ENCODE data around the gene SLC8A1.

The SLC8A1 gene

DNA sequence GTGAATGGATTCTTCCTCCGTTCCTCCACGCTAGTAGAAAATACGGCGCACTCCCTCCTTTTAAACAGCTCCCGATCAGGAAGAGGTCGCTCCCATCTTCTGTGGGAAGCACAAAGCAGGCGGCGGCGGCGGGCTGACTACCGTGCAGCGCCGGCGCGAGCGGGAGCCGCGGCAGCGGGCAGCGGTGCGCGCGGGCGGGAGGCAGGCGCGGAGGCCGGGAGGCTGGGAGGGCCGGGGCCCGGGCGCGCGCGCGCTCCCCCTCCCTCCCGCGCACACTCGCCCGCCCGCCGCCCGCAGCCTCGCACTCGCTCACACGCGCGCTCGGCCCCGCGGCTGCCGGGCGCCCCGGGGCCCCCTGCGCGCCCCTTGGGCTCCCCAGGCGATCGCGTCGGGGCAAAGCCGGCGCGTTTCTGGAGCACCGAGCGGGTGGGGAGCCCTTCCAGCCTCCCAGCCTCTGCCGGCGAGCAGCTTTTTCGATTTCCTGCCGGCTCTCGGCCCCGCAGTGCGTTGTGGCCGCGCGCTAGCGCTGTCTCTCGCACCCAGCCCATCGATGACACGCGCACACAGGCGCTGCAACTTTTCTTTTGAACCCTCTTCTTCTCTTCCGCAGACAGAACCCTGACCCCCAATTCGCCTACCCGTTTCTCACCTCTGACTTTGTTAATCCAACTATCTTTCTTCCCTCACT lies at the start of gene SLC8A1:
TSS of gene SLC8A1 (minus strand) at position 173 of the 688 bp plus-strand sequence.
- no peak for DNase-seq

DNA sequence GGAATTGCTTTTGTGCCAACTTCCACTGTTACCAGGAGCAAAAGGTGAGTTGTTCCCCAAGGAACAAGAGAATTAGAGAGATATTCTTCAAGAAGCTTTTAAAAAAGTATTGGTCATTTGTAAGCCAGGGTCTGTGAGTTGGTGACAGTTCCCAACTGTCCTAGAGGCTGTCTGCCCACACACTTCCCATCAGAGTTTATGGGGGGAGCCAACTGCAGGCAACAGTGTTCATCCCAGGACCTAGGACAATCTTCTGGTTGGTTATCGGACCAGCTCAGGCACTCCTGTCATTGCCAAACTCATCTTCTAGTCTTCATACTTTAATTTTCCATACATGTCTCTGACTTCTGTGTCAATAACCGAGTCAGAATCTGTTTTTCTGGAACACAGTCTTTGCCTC lies 47.5 kb upstream of the SLC8A1 start:
- no peak for DNase-seq

DNA sequence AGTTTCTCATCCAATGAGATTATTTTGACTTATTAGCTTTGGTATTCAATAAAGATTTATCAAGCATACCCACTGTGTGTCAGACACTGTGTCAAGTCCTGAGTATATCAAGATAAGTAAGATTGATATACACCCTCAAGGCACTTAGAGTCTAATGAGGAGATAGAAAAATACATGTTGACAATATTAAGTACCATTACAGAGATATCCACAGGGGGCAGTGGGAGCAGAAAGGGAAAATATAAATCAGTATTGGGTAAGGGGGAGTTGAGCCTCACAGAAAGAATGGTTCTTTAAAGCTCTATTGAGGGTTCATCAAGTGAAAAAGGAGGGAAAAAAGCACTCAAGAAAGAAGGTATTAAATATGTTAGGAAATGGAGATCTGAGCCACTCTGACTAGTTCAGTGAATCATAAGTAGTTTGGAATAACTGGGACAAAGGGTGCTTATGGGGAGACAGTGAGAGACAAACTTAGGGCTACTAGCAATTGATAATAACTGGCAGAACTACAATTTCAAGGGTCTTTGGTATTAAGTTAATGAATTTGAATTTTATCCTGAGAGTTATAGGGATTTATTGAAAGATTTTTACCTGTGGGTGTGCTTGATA lies 45.5 kb upstream of the SLC8A1 start:
- no peak for DNase-seq

DNA sequence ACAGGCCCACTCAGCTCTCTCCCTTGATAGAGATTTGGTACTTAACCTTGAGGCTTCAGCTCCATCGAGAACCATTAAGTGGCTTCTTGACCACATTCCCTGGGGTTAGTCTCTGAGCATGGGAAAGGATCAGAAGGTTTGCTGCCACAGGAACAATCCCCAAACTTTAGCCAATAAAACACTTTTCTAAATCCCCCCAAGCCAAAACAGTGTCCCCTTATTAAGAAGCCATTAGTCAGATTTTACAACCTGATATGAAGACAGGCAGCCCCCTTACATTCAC lies 37.7 kb upstream of the SLC8A1 start:
- DNase-seq = no peak

DNA sequence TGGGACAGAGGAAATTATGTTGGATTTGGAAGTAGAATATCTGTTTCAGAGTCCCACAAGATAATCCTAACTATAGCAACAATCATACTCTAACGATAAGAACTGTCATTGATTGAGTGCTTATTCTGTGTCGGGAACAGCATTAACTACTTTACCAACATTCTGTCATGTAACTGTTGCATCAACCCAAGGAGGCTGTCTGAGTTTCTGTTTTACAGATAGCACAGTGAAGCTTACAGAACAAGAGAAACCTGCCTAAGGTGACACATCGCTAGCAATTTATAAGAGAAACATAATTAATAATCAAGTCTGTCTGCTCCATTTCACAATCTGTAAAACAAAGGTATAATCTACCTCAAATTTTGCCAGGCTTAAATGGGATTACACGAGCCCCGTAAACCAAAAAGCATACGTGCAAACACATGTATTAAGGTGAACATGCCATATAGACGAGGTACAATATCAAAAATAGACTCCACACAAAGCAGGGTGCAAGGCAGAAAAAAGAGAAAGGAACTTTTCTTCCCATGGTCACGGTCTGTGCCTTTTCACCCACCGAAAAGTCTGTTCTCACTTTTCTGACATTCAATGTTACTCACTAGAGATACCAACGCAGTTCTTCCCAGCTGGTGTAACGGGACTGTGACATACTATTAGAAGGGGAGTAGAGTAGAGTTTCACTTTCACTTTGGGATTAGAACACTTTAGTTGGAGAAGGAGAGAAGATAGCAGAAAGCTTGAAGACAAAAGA lies 37.2 kb upstream of the SLC8A1 start:
- DNase-seq = no peak

GRCh38 chr2:40488101-40488601 lies 36.3 kb upstream of the SLC8A1 start:
- DNase-seq = no peak

- peak in 1 of 2 donors; percentile 20 for DNase-seq
Observed at GRCh38 chr2:40487602-40488001, 35.7 kb upstream of the SLC8A1 start.

DNA sequence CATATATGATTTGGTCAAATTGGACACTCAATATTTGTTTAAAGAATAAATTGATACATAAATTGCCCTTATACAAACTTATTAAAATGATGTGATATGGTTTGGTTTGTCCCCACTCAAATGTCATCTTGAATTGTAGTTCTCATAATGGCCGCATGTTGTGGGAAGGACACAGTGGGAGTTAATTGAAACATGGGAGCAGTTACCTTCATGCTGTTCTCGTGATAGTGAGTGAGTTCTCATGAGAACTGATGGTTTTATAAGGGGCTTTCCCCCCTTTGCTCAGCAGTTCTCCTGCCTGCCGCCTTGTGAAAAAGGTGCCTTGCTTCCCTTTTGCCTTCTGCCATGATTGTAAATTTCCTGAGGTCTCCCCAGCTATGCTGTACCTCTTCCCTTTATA lies 34.0 kb upstream of the SLC8A1 start:
- DNase-seq = no peak

GRCh38 chr2:40485318-40485717 lies 33.4 kb upstream of the SLC8A1 start:
- DNase-seq = no peak

DNA sequence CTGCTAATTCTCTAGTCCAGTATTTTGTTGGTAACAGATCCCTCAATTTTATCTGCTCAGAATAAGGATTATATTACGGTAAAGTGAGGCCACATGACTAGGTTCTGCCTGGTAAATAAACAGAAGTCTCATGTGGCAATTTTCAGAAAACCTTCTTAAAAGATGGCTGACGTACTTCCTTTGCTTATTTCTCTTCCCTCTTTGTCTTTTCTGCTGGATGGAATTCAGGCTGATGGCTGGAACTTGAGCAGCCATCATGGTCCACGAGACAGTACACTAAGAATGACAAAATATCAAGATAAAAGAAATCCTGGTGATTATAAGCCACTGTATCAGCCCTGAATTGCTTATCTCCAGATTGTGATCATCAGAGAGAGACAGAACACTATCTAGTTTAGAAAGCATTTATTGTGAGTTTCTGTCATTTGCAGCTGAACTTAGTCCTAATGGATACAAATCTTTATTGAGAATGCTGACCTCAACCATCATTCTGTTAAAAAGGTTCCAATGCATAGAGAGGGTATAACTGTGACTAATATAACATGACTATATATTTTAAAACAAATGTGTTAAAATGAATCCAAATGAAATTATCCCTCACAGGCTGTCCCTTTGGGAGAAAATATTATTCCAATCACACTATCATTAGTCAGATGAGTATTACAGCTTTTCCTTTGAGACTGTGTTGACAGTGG lies 31.8 kb upstream of the SLC8A1 start:
- no peak for DNase-seq

DNA sequence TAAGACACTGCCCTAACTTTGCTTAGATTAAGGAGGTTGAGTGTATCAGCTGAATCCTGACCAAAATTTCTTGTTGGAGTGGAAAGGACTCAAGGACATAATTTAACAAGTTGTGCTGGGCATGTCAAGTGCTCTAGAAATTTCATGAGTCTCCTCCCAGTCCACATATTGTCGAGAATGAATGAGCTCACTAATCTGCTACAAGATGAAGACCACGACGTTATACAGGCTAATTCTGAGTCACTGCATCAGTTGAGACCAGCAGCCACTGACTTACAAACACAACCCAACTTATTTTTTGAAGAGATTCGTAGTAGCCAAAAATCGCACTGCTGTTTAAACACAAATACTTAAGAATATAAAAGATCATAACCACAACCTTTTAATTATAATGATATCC lies 28.7 kb upstream of the SLC8A1 start:
- DNase-seq = no peak

GRCh38 chr2:40480073-40480472 lies 28.2 kb upstream of the SLC8A1 start:
- no peak for DNase-seq

DNA sequence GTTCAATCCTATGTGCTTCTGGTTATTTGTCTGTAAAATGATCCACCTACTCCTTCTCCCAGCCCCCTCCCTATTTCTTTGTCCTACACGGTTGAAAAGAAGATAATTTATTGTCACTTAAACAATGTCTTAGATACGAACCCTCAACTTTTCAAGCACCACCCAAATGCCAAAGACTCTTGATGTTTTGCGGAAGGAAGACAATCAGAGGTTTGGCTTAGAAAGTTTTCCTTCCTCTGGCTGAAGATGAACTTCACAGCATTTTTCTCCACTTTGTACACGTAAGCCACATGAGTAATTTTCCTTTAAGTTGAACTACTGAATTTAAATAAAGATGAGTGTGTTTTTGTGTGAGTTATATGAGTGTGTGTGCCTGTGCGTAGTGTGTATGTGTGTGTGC lies 25.5 kb upstream of the SLC8A1 start:
- DNase-seq = no peak

- DNase-seq = no peak
Observed at GRCh38 chr2:40476436-40476835, 24.5 kb upstream of the SLC8A1 start.

GRCh38 chr2:40474306-40474705 lies 22.4 kb upstream of the SLC8A1 start:
- DNase-seq = no peak

DNA sequence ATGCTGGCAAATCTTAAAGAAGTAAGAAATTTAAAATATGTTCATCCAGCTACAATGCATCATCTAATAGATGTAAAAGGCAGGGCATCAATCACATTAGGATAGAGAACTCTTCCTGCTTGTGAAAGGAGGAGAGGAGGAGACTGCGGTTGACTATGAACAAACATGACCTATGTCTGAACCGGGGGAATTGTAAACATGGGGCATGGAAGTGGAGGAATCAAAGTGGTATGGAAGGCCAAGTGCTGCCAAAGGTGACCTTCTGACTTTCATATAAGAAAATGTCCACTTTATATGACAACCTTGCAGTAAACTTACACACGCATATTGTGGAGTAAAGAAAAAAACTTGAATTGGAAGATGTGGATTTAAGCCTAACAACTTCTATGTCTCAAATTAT lies 20.0 kb upstream of the SLC8A1 start:
- no peak for DNase-seq

DNA sequence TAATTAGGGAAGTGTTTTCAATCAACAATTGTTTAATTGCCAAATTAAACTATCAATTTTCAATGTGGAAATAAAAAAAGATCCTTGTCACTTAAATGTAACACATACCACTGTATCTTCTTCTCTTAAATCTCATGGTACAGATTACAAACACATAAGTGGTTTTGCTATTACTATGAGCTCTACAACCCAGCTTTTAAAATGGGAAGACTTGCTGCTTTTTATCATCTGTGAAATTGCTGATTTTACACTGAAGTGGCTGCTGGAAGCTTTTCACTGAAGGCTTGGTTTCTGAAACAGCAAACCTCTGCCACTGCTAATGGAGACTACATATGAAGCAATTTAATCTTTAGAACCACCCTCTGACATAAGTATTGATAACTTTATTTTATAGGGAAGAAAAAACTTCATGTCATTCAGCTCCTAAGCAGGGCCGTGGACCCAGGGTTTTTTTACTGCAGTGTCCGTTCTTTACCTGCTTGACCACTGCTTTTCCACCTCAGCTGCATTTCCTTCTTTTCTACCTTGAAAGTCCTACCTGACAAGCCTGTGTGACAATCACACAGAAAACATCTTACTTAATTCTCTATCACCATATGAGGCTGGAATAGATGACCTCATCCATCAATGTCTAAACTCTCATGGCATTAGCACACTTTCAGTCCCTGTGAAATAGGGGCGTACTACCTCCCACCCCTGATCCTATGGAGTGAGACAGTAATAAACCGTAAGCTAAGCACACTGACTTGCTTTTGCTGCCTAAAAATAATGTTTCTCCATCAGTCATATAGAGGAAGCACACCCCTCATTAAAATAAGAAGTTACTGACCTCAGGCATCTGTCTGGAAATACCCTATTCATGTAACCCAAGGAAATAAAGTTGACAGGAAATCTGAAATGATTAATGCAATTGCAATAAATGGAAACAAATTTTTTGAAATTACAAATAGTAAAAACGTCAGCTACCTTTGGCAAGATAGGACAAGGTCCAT lies 19.2 kb upstream of the SLC8A1 start:
- DNase-seq = no peak

- no peak for DNase-seq
Observed at GRCh38 chr2:40466935-40467572, 15.2 kb upstream of the SLC8A1 start.

DNA sequence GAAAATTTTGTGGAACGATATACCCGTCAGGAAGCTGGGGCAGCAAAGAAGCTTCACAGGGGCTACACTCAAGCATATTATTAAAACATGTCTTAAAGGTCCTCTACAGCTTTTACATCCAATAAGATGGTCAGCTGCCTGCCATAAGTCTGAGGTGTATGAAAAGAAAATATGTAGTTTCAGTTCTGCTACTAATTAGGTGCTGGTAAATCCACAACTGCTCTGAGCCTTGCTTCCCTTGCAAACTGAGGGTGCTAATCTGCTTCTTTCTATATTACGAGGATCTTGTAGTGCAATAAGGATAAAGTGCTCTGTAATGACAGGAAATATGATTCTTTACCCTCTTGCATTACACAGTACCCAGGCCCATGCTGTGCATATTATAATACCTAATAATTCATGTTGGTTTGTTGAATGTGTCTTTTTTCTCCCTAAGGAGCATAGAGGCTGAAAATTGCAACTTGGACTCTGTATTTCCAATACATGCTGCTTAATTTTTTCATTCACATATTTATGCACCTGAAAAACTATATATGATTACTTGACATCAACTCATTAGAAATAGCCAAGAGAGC lies 14.5 kb upstream of the SLC8A1 start:
- no peak for DNase-seq

DNA sequence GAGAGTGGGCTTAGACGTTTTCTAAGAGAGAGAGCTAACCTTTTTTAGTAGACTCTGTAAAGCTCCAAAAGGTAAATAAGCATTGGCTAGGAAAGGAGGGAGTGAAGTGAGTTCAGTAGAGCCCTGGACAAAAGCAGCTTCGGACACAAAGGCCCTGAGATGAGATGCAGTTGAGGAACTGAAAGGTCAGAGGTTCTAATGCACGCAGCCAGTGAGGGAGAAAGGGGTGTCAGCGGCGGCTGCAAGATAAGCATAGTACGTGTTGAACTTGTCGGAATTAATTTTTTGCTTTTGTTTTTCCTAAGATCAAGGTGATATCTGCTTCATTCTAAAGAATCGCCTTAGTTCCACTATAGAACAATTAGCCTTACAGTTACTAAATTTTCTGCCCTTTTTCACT lies 11.2 kb upstream of the SLC8A1 start:
- no peak for DNase-seq

GRCh38 chr2:40458271-40458794 lies 6.4 kb upstream of the SLC8A1 start:
- no peak for DNase-seq
